ENCODE results near the gene NR3C1.

DNA sequence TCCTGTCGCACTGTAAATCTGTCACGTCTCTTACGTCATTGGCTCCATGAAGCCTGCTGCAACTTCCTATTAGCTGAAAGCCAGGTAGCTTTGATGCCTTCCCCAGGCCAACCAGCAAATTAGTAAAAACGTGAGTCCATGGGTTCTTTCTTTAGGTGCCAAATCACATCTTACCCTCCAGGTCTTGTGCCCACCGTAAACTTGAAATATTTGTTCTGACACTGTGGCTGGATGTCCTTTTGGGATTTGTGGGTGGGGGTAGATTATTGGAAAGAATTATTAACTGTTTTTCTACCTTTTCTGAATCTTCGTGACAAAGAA is 172.8 kb downstream of the NR3C1 start:
- TF ChIP-seq POLR2A (IDR thresholded peaks at IDR 0.05): no peak
- TF ChIP-seq, protein P1, sequence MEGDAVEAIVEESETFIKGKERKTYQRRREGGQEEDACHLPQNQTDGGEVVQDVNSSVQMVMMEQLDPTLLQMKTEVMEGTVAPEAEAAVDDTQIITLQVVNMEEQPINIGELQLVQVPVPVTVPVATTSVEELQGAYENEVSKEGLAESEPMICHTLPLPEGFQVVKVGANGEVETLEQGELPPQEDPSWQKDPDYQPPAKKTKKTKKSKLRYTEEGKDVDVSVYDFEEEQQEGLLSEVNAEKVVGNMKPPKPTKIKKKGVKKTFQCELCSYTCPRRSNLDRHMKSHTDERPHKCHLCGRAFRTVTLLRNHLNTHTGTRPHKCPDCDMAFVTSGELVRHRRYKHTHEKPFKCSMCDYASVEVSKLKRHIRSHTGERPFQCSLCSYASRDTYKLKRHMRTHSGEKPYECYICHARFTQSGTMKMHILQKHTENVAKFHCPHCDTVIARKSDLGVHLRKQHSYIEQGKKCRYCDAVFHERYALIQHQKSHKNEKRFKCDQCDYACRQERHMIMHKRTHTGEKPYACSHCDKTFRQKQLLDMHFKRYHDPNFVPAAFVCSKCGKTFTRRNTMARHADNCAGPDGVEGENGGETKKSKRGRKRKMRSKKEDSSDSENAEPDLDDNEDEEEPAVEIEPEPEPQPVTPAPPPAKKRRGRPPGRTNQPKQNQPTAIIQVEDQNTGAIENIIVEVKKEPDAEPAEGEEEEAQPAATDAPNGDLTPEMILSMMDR (IDR thresholded peaks at IDR 0.05 in 4 of 5, conservative IDR thresholded peaks at IDR 0.05 in 1 of 5): no peak

Data from gastrocnemius medialis (tissue), 4 donors.